Measurements from ENCODE around the gene AFMID. TPM values are rescaled to one million over a fixed set of nuclear protein-coding genes. Genes with fewer than 3 reads are reported as not detected.

Gene AFMID
- total and polyA plus RNA-seq, 2 experiments from 2014 or later, result 26.6 to 61.2 TPM

- H3K9me3 ChIP-seq (ENCODE audit: low read depth), result no peaks in the 10 kb centered on the region
- TF ChIP-seq CTCF (IDR thresholded peaks at IDR 0.05; ENCODE audit: poor library complexity) (no peak), EZH2phosphoT487 (IDR thresholded peaks at IDR 0.05; ENCODE audit: low read depth, severe bottlenecking, unreplicated experiment) (no peak), EZH2 (IDR thresholded peaks at IDR 0.05; ENCODE audit: borderline replicate concordance) (no peak)
- no peaks in the 10 kb centered on the region for H4K20me1 ChIP-seq (ENCODE audit: insufficient read depth, poor library complexity, severe bottlenecking)
- no peak overlapping the region for H3K27ac ChIP-seq
- no peaks in the 10 kb centered on the region for H3K9me2 ChIP-seq (replicated peaks; ENCODE audit: insufficient read depth)
- H3K4me2 ChIP-seq, result no peak overlapping the region
- H2AFZ ChIP-seq, result no peak overlapping the region
- no peaks in the 10 kb centered on the region for H3K79me2 ChIP-seq
- WGBS (ENCODE audit: low lambda C conversion rate, missing lambda C conversion rate), result 81% methylated on average over 10 of the region's 11 CpGs
- no peak overlapping the region for H3K4me3 ChIP-seq
- no peaks in the 10 kb centered on the region for H3K4me1 ChIP-seq (ENCODE audit: insufficient read depth)
- DNase-seq (ENCODE audit: low spot score), result peak; percentile 10
- peaks cover 7% of the 10 kb centered on the region for H3K27me3 ChIP-seq
- no peaks in the 10 kb centered on the region for H3K36me3 ChIP-seq (replicated peaks; ENCODE audit: insufficient read depth, low read depth)
Measured at GRCh38 chr17:78237401-78238012, 50.3 kb downstream of the AFMID start.

GRCh38 chr17:78238823-78239488 is 51.8 kb downstream of the AFMID start:
- Histone ChIP-seq H2AFZ (no peak overlapping the region), H3K9me3 (ENCODE audit: low read depth) (no peaks in the 10 kb centered on the region), H3K27ac (no peak overlapping the region), H3K9me2 (replicated peaks; ENCODE audit: insufficient read depth) (no peaks in the 10 kb centered on the region), H3K4me2 (no peak overlapping the region), H4K20me1 (ENCODE audit: insufficient read depth, poor library complexity, severe bottlenecking) (no peaks in the 10 kb centered on the region), H3K27me3 (no peaks in the 10 kb centered on the region), H3K4me1 (ENCODE audit: insufficient read depth) (no peaks in the 10 kb centered on the region), H3K36me3 (replicated peaks; ENCODE audit: insufficient read depth, low read depth) (no peaks in the 10 kb centered on the region), H3K79me2 (no peaks in the 10 kb centered on the region), H3K4me3 (no peak overlapping the region)
- 86% methylated on average over 20 of the region's 20 CpGs for whole genome bisulfite sequencing (ENCODE audit: low lambda C conversion rate, missing lambda C conversion rate)
- TF ChIP-seq CTCF (IDR thresholded peaks at IDR 0.05; ENCODE audit: poor library complexity), result no peak
- TF ChIP-seq EZH2 (IDR thresholded peaks at IDR 0.05; ENCODE audit: borderline replicate concordance), result no peak
- TF ChIP-seq EZH2phosphoT487 (IDR thresholded peaks at IDR 0.05; ENCODE audit: low read depth, severe bottlenecking, unreplicated experiment), result no peak
- DNase-seq (ENCODE audit: low spot score), result peak; percentile 4

- H3K36me3 ChIP-seq (replicated peaks; ENCODE audit: insufficient read depth, low read depth), result no peaks in the 10 kb centered on the region
- TF ChIP-seq EZH2 (IDR thresholded peaks at IDR 0.05; ENCODE audit: borderline replicate concordance) (no peak), CTCF (IDR thresholded peaks at IDR 0.05; ENCODE audit: poor library complexity) (no peak), EZH2phosphoT487 (IDR thresholded peaks at IDR 0.05; ENCODE audit: low read depth, severe bottlenecking, unreplicated experiment) (no peak)
- H3K4me2 ChIP-seq, result no peak overlapping the region
- H3K9me2 ChIP-seq (replicated peaks; ENCODE audit: insufficient read depth), result no peaks in the 10 kb centered on the region
- no peaks in the 10 kb centered on the region for H3K4me1 ChIP-seq (ENCODE audit: insufficient read depth)
- no peak overlapping the region for H3K27ac ChIP-seq
- no peaks in the 10 kb centered on the region for H4K20me1 ChIP-seq (ENCODE audit: insufficient read depth, poor library complexity, severe bottlenecking)
- 91% methylated on average over 9 of the region's 9 CpGs for WGBS (ENCODE audit: low lambda C conversion rate, missing lambda C conversion rate)
- H2AFZ ChIP-seq, result no peak overlapping the region
- H3K79me2 ChIP-seq, result no peaks in the 10 kb centered on the region
- no peaks in the 10 kb centered on the region for H3K27me3 ChIP-seq
- H3K9me3 ChIP-seq (ENCODE audit: low read depth), result no peaks in the 10 kb centered on the region
- peak; percentile 8 for DNase-seq (ENCODE audit: low spot score)
- H3K4me3 ChIP-seq, result no peak overlapping the region
Measured at GRCh38 chr17:78239489-78239931, 52.3 kb downstream of the AFMID start.
